Right ventricle myocardium superior (tissue), 1 donor: Measurements from ENCODE around the gene BRD1. TPM values are rescaled to one million over a fixed set of nuclear protein-coding genes. Genes with fewer than 3 reads are reported as not detected.
A peak's percentile ranks its signal among the peaks of the same experiment; 100 is the strongest.

Experiments used
- ATAC-seq: fragments of 200-7000 bp; cut with Tn5 transposase; one replicate; pipeline ENCODE4 v1.9.1; 2020; ENCODE audit warnings: mild to moderate bottlenecking; ENCODE audit not compliant: poor library complexity
- DNase-seq: peaks from one replicate; pipeline ENCODE4 v3.0.0-alpha.2; 2020
- intact Hi-C: fragments of 100-400 bp; cut with DNase I; formaldehyde crosslinking; loops from one replicate; pipeline ENCODE4 v1.11.2; 2022
- long read RNA-seq: library from polyadenylated mRNA; unstranded; transcript quantifications from one replicate; pipeline ENCODE4 v2.0.0, GENCODE V29; 2021
- total RNA-seq: library from RNA; stranded (reverse); fragmentation: NEBNext Ultra II Directional; extraction: Animal tissue kit (Norgen Biotek cat#: 25700); gene quantifications from one replicate; pipeline ENCODE4 v1.2.1, GENCODE V29; 2021
- donor health status: DM: no; HTN: yes; CAD: no; lungs with severe emphysema.

Gene BRD1
- total RNA-seq, result 15.9 TPM
- long read RNA-seq, full-length matches to known transcripts, result 6 of 29 reads
- long read RNA-seq, partial matches to known transcripts, result 8 of 29 reads
- long read RNA-seq, other reads (novel, unspliced or antisense), result 15 of 29 reads

DNA sequence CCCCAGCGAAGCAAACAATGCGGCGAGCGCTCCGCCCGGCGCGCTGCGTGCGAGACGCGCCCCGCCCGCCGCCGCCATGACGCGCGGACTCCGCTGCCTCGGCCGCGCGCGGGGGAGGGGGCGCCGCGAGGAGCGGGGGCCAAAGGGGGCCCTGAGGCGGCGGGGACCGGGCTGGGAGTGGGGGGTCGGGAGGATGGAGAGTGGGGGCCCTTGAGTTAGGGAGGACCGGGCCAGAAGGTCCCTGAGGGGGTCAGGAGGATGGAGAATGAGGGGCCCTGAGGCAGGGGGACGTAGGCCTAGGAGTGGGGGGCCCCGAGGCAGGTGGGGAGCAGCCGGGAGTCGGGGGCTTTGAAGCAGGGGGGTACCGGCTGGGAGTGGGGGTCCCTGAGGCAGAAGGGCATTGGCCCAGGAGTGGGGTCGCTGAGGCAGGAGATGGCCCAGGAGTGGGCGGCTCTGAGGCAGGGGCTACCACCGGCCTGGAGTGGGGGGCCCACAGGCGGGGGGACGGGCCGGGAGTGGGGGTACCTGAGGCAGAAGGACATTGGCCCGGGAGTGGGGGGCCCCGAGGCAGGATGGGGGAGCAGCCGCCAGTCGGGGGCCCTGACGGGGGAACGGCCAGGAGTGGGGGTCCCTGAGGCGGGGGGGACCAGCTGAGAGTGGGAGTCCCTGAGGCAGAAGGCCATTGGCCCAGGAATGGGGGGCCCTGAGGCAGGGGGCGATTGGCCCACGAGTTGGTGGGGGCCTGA lies at the start of gene BRD1:
Gene BRD1 (minus strand): TSS at position 21 of the 746 bp plus-strand sequence. CDS start 3,556 bp downstream, outside the sequence.
- peak; percentile 81 for DNase-seq
- intact Hi-C loops, result no loop called here
- ATAC-seq, result peak; percentile 84

DNA sequence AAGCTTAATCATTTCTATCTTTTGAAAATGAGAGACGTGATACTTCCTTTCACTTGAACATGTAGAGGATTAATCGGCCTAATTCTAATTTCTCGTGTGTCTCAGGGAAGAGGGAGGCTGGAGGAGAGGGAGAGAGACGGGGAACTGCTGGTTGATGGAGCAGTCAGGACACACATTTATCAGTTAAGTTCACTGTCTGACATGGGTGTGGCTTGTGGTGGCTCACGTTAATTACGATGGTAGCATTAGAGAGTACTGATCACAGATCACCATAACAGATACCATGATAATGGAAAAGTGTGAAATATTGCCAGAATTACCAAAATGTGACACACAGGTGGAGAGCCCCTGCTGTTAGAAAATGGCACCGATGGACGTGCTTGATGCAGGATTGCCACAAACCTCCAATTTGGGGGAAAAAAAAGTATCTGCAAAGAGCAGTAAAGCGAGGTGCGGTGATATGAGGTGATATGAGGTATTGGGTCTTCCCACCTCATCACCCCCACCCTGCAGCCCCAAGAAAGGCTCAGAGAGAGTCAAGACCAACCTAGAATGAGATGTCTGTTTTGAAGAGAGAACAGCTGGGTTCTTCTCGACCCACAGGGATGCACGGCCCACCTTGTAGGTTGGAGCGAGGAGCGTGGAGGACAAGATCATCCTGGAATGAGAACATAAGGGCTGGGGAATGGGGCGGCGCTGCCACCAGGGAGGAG lies 45.7 kb upstream of the BRD1 start:
- no peak for DNase-seq
- intact Hi-C loops, result no loop called here
- ATAC-seq, result no peak

DNA sequence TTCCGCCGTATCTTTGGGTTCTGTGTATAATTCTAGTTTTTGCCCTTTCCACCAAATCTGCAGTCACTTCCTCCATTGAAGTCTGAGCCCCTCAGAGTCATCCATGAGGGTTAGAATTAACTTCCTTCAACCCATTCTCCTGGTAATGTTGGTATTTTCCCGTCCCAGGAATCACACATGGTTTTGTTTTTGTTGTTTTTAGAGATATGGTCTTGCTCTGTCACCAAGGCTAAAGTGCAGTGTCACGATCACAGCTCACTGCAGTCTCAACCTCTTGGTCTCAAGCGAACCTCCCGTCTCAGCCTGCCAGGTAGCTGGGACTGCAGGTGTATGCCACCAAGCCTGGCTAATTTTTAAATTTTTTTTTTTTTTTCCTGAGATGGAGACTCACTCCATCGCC lies 44.7 kb upstream of the BRD1 start:
- ATAC-seq, result no peak
- no peak for DNase-seq
- intact Hi-C loops, result no loop called here

DNA sequence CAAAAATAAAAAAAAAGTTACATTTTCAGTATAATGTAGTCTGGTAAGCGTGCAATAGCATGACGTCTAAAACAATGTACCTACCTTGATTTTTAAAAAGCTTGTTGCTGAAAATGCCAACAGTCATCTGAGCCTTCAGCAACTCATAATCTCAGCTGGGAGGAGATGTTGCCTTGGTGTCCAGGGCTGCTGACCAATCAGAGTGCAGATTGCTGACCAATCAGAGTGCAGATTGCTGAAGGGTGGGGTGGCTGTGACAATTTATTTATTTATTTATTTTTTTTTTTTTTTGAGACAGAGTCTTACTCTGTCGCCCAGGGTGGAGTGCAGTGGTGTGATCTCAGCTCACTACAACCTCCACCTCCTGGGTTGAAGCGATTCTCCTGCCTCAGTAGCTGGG lies 43.8 kb upstream of the BRD1 start:
- no peak for ATAC-seq
- no peak for DNase-seq
- intact Hi-C loops, result no loop called here

DNA sequence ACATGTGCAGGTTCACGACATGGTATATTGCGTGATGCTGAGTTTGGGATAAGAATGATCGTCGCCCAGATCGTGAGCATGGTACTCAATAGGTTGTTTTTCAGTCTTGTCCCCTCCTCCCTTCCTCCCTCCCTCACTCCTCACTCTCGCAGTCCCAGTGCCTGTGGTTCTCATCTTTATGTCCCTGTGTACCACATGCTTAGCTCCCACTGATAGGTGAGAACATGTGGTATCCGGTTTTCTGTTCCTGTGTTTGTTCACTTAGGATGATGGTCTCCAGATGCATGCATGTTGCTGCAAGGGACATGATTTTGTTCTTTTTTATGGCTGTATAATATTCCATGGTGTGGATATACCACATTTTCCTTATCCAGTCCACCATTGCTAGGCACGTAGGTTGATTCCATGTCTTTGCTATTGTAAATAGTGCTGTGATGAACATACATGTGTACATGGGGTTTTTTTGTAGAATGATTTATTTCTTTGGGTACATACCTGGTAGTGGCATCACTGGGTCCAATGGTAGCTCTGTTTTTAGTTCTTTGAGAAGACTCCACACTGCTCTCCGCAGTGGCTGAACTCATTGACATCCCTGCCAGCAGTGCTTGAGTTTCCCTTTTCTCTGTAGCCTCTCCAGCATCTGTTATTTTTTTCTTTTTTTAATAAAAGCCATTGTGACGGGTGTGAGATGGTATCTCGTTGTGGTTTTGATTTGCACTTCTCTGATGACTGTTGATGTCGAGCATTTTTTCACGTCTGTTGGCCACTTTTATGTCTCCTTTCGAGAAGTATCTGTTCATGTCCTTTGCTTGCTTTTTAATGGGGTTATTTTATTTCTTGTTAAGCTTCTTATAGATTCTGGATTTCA lies 42.4 kb upstream of the BRD1 start:
- intact Hi-C loops, result no loop called here
- ATAC-seq (no peak), DNase-seq (no peak)

DNA sequence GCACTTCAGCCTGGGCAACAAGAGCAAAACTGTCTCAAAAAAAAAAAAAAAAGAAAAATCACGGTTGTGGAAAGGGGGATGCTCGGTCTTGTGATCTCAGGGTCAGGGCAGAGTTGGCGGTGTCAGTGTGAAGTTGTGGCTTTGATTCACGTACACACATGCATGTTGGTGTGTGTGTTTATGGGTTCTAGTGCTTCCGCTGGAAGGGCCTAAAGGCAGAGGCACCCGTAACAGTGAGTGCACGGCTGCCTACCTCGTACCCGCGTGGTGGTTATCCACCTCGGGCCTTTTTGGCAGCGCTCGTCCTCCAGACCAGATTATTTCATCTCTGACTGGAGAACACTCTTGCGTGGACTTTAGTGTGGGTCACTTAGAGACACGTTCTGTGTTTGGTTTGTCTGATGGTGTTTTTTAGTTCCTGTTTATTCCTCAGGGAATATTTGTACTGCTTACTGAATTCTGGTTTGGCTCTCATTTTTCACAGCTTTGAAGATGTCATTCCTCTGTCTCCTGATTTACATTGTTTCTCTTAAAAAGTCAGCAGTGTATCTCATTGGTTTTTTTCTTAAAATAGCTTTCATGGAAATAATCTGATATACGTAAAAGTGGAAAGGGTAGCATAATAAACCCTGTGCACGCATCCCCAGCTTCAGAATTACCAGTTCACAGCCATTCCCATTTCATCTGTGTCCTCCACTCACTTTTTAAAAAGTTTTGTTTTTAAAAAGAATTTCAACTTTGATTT lies 41.6 kb upstream of the BRD1 start:
- no peak for ATAC-seq
- DNase-seq, result no peak
- intact Hi-C loops, result no loop called here

DNA sequence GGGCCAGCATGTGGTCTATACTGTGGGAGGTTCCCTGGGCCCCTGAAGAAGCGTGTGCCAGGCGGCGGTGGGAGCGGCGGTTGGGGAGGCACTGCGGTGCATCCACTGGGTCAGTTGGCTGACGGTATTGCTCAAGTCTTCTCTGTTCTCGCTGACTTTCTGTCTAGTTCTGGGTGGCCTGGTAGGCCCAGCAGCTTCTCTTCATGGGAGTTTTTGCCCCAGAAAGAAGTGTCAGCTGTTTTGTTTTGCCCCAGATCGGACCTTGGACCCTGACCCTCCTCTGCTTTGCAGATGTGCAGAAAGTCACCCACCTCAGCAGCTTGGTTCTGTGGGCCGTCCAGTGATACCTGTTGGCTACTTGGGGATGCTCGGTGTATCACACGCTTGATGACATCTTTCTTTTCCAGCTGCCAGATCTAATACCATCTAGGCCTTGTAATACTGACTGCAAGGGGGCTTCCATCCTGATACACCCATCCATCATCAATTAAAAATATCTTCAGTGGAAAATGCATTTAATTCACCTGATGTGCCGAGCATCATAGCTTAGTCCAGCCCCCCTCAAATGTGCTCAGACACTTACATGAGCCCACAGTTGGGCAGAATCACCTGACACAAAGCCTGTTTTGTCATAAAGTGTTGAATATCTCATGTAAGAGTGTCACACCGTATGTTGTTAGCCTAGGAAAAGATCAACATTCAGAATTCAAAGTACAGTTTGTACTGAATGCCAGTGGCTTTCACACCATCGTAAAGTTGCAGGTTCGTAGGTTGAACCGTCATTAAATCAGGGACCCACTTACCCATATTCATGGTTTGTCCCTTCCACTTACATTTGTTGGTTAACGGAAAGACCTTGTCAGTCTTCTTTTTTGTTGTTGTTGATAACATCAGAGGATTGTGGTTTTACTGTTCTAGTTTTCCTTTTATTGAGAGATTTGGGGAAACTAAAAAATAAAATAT lies 39.9 kb upstream of the BRD1 start:
- intact Hi-C loops, result no loop called here
- no peak for DNase-seq

DNA sequence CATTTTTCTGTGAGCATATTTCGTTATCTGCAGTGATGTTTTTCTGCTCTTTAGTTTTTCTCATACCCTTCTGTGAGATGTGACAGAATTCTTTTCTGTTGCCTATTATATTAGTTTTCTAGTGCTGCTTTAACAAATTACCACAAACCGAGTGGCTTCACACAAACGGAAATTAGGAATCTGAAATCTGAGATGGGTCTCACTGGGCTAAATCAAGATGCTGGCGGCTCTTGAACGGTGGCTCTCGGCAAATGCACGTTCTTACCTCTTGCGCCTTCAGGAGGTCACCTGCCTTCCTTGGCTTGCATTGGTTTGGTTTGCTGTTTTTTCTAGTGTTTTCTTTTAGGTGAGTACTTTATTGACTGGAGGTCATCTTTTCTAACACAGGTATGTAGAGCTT lies 39.0 kb upstream of the BRD1 start:
- no peak for ATAC-seq
- no peak for DNase-seq
- intact Hi-C loops, result no loop called here

More for the DNA sequence above, 39.9 kb upstream of the BRD1 start:
- ATAC-seq, result no peak

DNA sequence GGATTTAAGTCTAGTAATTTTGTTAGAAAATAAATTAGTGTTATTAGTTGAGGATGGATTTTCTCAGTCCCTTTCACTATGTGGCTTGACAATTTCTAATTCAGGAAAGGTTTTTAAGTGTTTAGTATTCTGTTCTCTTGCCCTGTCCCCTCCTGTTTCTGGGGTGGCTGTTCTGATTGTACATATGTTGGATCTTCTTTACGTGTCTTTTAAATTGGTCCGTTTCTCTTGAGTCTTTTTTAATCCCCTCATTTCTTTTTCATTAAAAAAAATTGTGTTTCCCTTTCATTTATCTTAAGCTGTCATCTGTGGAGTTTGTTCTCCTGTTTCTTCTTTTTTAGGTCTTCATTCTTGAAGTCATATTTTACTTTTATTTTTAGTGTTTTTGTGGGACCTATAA lies 38.5 kb upstream of the BRD1 start:
- DNase-seq (no peak), ATAC-seq (no peak)
- intact Hi-C loops, result no loop called here

DNA sequence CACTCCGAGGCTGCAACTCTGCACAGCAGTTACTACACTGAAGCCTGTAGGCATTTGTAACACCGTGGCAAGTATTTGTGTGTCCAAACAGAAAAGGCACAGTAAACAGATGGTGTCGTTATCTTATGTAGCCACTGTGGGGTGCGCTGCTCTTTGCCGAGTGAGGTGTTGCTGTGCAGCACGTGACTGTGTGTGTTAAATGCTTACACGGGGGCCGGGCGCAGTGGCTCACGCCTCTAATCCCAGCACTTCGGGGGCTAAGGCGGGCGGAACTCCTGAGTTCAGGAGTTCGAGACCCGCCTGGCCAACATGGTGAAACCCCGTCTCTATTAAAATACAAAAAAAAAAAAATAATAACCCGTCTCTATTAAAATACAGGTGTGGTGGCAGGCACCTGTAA lies 37.5 kb upstream of the BRD1 start:
- no peak for ATAC-seq

DNA sequence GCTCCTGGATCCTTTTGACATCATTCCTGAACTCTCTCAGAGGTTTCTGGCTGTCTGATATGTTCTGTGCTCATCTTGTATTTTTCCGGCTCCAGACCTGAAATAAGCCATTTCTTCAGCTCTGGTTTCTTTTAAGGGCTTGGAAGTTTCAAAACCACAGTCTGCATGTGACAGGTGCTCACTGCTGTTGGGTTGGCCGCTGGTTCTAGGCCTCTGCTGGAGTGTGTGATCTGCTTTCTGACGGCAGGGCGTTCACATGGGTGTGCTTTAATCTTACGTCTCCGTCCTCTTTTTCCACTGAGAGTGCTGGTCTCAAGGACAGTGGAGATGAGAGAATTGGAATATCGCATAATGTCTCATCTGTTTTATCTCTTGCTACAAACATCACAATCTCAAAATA lies 36.3 kb upstream of the BRD1 start:
- ATAC-seq (no peak), DNase-seq (no peak)
- intact Hi-C loops, result no loop called here

More for the DNA sequence above, 37.5 kb upstream of the BRD1 start:
- intact Hi-C loops, result no loop called here
- DNase-seq, result no peak

DNA sequence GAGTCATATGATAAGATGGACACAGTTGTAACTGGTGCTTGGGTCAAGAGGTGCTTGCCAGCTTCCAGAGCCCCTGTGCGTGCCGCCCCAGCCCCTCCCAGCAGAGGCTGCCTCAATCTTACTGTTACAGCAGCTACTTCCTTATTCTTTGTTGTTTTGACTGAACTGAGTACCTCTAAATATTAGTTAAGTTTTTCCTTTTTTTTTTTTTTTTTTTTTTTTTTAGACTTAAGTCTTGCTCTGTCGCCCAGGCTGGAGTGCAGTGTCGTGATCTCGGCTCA lies 34.8 kb upstream of the BRD1 start:
- intact Hi-C loops, result no loop called here
- peak; percentile 24 for ATAC-seq
- no peak for DNase-seq

DNA sequence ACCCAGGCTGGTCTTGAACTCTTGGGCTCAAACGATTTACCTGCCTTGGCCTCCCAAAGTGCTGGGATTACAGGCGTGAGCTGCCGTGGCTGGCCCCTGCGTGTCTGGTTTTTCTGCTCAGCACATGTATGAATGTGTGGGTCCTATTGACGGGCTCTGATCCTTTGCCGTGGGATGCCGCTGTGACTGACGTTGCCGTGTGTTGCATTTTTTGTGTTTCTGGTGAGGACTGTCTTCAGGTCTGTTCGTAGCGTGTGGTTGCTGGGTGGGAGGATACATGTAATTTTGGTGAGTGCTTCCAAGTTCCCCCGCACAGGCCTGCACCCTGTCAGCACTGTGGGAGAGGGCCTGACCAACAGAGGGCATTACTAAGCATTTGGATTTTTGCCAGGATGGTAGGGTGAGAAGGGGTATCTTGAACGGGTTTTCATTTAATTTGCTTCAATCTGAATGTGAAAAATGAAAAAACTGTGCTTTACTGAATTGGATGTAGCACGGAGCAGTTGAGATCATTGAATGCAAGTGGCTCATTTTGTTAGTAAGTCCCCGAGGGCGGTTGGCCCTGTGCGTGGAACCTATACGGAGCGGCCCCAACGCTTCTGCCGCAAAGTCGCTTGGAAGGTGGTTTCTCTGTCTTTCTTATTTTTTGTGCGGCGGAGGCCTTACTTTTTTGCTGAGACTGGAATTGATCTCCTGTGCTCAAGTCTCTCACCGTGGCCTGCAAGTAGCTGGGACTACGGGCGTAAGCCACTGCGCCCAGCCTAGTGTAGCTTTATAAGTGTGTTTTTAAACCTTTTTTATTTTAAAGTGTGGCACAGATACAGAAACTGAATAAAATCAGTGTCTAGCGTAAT lies 34.2 kb upstream of the BRD1 start:
- no peak for ATAC-seq
- intact Hi-C loops, result no loop called here
- DNase-seq, result no peak

DNA sequence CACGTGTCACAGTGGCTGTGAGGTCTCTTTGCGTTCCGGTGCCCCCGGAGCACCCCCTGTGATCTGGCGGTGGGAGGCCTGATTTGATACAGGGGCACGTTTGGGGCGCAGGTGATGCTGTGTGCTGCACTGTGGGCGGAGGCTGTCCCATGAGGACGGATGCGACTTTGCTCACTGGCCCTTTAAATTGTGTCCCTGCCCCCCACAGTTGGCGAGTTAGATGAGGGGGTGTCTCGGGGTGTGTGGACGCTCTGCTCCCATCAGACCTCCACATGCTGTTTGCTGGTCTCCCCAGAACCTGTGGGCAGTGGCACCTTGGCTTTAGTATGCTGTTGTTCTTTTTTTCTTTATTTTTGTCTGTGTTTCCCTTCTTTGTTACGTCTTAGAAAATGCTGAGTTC lies 31.2 kb upstream of the BRD1 start:
- DNase-seq (no peak), ATAC-seq (no peak)
- intact Hi-C loops, result no loop called here

DNA sequence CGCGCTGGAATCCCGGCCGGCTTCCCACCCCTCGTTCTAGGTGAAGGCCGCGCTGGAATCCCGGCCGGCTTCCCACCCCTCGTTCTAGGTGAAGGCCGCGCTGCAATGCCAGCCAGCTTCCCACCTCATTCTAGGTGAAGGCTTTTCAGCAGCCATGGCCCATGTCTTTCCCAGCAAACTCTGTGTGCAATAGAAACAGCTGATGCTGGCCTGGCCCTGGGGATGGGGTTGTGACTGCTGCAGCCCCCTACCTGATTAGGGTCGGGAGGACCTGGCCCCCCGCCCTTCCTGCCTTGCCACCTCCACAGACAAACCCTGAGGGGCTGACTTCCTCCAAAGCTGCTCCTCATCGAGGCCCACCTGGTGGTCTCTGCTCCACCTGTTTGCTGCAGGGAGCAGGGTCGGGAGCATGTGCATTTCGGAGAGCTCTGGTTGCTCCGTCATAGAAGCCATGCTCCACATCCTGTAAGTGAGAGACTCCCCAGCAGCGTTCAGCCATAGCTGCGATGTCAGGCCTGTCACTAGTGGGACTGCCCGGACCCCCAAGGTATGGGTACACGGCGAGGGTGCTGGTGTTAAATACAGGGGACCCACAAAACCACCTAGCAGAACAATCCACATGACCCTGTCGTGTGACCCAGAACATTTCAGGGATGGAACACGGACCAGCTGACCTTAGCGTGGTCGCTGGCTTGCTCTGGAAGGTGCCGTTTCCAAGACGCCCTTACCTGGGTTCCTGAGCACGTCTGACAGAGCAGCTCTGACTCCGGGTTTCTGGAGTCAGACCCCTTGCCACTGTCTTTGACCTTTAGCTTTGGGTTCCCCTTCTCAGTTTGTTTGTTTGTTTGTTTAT lies 29.3 kb upstream of the BRD1 start:
- ATAC-seq, result no peak
- intact Hi-C loops, result no loop called here
- DNase-seq, result no peak

DNA sequence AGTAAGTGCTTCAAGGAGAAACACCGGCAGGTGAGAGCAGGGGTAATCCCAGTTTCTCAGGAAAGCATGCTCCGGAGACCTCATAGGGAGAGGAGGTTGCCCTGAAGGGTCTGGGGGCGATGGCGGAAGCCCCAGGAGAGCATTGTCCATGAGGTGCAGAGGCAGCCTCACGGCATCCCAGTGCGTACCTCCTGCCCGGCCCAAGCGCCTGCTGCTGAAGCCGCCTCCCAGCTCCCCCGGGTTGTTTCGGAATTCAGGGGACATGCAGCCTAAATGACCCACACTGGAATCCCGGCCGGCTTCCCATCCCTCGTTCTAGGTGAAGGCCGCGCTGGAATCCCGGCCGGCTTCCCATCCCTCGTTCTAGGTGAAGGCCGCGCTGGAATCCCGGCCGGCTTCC lies 28.7 kb upstream of the BRD1 start:
- intact Hi-C loops, result no loop called here
- DNase-seq (no peak), ATAC-seq (no peak)
